Measurements from ENCODE around the gene RASL12.

Gene RASL12

DNA sequence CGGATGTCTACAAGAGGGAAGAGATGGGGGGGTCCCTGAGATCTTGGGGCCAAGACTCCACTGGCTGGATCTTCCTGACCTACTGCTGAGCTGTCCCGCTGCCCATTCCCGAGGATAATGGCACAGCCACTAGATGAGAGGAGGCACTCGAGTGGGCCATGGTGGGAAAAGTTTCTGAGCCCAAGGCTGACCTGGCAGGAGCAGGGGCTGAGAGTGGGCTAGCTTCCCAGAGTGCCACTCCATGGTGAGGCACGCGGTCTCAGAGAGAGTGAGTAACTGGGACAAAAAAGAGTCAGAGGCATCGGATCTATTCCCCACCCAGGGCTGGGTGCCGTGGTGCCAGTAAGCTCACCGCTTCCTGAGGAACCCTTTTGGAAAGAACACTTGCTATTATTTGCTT lies 11.7 kb downstream of the RASL12 start:
- no peaks in the 10 kb centered on the region for H3K9me3 ChIP-seq (ENCODE audit: control insufficient read depth, low read length)
- DNase-seq = no peak
- H3K27ac ChIP-seq (ENCODE audit: insufficient read depth, low read length, poor library complexity, severe bottlenecking) = no peak overlapping the region
- no peaks in the 10 kb centered on the region for H3K4me1 ChIP-seq (ENCODE audit: control insufficient read depth, insufficient read depth, low read length, poor library complexity, severe bottlenecking)
- no peaks in the 10 kb centered on the region for H3K27me3 ChIP-seq (replicated peaks; ENCODE audit: control insufficient read depth, insufficient read depth, low read length, poor library complexity, severe bottlenecking)
- H3K4me3 ChIP-seq (ENCODE audit: insufficient read depth, low read depth, low read length, poor library complexity, severe bottlenecking) = no peak overlapping the region
- H3K36me3 ChIP-seq (ENCODE audit: control insufficient read depth, insufficient read depth, low read length) = no peaks in the 10 kb centered on the region

DNA sequence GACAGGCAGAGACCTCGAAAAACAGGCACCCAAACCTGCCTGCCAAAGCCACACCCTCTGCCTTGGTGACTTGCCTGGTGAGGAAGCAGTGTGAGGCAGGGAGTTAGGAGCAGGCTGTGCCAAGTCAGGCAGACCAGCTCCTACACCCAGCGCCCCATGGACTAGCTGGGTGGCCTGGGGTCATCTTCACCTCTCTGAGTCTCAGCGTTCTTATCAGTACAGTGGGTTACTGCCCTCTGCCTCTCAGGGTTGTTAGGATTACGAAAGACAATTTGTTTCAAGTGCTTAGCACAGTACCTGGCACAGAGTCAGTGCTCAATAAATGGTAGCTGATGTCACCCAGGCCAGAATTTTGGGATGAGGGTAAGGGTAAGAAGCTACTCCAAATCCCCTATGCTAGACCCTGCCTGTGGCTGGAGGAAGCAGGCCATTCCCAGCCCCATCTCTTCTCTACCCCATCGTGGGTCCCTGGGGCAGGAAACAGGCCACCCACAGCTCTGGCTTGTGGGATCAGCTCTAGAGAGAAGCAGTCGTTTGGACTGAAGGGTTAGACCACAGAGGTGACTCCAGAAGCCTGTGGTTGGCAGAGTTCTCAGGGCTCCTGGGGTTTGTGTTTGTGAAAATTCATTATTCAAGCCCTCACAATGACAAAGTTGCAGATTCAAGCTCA lies 12.5 kb downstream of the RASL12 start:
- no peak for DNase-seq
- H3K27ac ChIP-seq (ENCODE audit: insufficient read depth, low read length, poor library complexity, severe bottlenecking) = no peak overlapping the region
- no peaks in the 10 kb centered on the region for H3K36me3 ChIP-seq (ENCODE audit: control insufficient read depth, insufficient read depth, low read length)
- no peaks in the 10 kb centered on the region for H3K9me3 ChIP-seq (ENCODE audit: control insufficient read depth, low read length)
- no peak overlapping the region for H3K4me3 ChIP-seq (ENCODE audit: insufficient read depth, low read depth, low read length, poor library complexity, severe bottlenecking)
- no peaks in the 10 kb centered on the region for H3K27me3 ChIP-seq (replicated peaks; ENCODE audit: control insufficient read depth, insufficient read depth, low read length, poor library complexity, severe bottlenecking)
- H3K4me1 ChIP-seq (ENCODE audit: control insufficient read depth, insufficient read depth, low read length, poor library complexity, severe bottlenecking) = no peaks in the 10 kb centered on the region

DNA sequence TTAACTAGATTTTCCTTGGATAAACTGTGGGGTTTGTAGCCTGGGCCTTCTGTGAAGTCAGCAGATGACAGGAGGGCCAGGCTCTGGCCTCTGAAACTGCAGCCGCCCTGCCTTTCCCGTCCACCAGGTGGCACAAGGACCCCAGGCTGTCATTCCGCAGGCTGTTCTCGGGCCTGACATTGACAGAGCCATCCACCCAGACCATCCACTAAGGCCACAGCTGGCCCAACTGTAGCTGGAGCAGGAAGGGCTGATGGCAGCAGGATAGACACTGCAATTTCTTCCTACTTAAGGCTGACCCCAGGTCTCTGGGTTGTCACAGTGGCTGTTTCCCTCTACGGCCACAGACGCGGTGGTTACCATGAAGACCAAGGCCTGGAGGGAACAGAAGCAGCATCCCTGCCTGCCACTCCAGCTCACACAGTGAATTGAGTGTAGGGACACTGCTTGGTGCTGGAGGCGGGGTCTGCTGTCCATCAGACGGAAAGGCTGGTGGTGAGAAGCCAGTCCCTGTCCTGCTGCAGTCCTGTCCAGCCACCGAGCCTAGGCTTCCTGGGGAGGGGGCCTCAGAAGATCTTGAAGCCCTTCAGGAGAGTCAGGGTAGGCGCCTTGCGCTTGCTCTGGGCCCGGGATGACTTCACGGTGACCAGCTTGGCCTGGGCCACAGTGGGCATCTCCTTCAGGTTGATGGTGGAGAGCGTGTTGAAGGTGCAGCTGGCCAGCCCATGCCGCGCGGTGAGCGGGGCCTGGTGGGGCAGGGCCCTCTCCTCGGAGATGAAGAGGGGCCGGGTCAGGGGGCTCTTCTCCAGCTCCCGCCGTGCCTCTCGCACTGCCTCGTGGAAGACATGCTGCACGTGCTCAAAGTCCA lies 13.2 kb downstream of the RASL12 start:
- H3K36me3 ChIP-seq (ENCODE audit: control insufficient read depth, insufficient read depth, low read length) = no peaks in the 10 kb centered on the region
- peak in 1 of 3 donors; percentile 15 for DNase-seq
- H3K9me3 ChIP-seq (ENCODE audit: control insufficient read depth, low read length) = no peaks in the 10 kb centered on the region
- no peak overlapping the region for H3K27ac ChIP-seq (ENCODE audit: insufficient read depth, low read length, poor library complexity, severe bottlenecking)
- H3K4me1 ChIP-seq (ENCODE audit: control insufficient read depth, insufficient read depth, low read length, poor library complexity, severe bottlenecking) = peaks cover 4% of the 10 kb centered on the region
- H3K4me3 ChIP-seq (ENCODE audit: insufficient read depth, low read depth, low read length, poor library complexity, severe bottlenecking) = no peak overlapping the region
- H3K27me3 ChIP-seq (replicated peaks; ENCODE audit: control insufficient read depth, insufficient read depth, low read length, poor library complexity, severe bottlenecking) = no peaks in the 10 kb centered on the region

DNA sequence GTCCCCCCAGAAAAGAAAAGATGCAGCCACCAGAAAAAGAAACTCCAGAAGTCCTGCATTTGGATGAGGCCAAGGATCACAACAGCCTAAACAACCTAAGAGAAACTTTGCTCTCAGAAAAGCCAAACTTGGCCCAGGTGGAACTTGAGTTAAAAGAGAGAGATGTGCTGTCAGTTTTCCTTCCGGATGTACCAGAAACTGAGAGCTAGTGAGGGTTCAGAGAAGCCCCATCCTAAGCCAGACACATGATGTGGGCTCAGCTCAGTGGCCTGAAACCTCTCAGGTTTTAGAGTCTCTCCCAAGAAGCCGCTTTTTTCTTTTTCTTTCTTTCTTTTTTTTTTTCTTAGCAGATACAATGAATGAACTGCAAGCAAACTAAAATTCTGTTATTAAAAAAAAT lies 14.8 kb downstream of the RASL12 start:
- no peak overlapping the region for H3K4me3 ChIP-seq (ENCODE audit: insufficient read depth, low read depth, low read length, poor library complexity, severe bottlenecking)
- H3K36me3 ChIP-seq (ENCODE audit: control insufficient read depth, insufficient read depth, low read length) = no peaks in the 10 kb centered on the region
- no peaks in the 10 kb centered on the region for H3K27me3 ChIP-seq (replicated peaks; ENCODE audit: control insufficient read depth, insufficient read depth, low read length, poor library complexity, severe bottlenecking)
- H3K9me3 ChIP-seq (ENCODE audit: control insufficient read depth, low read length) = no peaks in the 10 kb centered on the region
- peaks cover 11% of the 10 kb centered on the region for H3K4me1 ChIP-seq (ENCODE audit: control insufficient read depth, insufficient read depth, low read length, poor library complexity, severe bottlenecking)
- H3K27ac ChIP-seq (ENCODE audit: insufficient read depth, low read length, poor library complexity, severe bottlenecking) = no peak overlapping the region
- no peak for DNase-seq

DNA sequence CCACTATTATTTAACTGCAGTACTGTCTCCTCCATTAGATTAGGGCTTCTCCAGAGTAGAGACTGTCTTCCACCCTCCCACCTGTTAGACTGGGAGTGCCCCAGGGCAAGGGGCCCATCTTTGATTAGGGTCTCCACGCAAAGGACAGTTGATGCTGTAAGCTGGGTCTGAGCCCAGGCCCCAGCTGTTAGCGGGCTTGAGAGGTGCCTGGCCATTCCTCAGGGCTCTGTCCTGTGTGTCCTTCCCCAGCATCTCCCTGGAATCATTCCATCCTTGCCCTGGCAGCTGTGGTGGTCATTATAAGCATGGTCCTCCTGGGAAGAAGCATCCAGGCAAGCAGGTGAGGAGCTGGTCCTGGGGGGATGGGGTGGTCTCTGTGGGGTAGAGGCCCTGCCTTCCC lies 16.5 kb downstream of the RASL12 start:
- Histone ChIP-seq H3K36me3 (ENCODE audit: control insufficient read depth, insufficient read depth, low read length) (no peaks in the 10 kb centered on the region), H3K9me3 (ENCODE audit: control insufficient read depth, low read length) (no peaks in the 10 kb centered on the region), H3K4me1 (ENCODE audit: control insufficient read depth, insufficient read depth, low read length, poor library complexity, severe bottlenecking) (peaks cover 11% of the 10 kb centered on the region), H3K27ac (ENCODE audit: insufficient read depth, low read length, poor library complexity, severe bottlenecking) (no peak overlapping the region), H3K27me3 (replicated peaks; ENCODE audit: control insufficient read depth, insufficient read depth, low read length, poor library complexity, severe bottlenecking) (no peaks in the 10 kb centered on the region), H3K4me3 (ENCODE audit: insufficient read depth, low read depth, low read length, poor library complexity, severe bottlenecking) (no peak overlapping the region)
- DNase-seq = no peak

DNA sequence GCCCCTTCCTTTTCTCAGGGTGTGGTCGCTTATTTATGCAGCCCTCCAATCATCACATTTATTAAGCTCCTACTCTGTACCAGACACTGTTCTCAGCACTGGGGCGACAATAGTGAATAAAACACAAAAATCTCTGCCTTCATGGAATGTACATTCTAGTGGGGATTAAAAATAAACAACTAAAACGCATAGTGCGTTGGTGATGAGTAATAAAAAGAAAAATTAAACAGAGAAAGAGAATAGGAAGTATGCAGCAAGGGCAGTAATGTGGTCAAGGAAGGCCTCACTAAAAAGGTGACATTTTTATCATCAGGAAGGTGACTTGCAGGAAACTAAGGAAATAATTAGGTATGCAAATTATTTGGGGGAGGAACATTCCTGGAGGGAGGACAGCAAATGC lies 17.5 kb downstream of the RASL12 start:
- H3K27me3 ChIP-seq (replicated peaks; ENCODE audit: control insufficient read depth, insufficient read depth, low read length, poor library complexity, severe bottlenecking) = no peaks in the 10 kb centered on the region
- H3K4me1 ChIP-seq (ENCODE audit: control insufficient read depth, insufficient read depth, low read length, poor library complexity, severe bottlenecking) = peaks cover 11% of the 10 kb centered on the region
- no peaks in the 10 kb centered on the region for H3K9me3 ChIP-seq (ENCODE audit: control insufficient read depth, low read length)
- H3K36me3 ChIP-seq (ENCODE audit: control insufficient read depth, insufficient read depth, low read length) = no peaks in the 10 kb centered on the region
- H3K27ac ChIP-seq (ENCODE audit: insufficient read depth, low read length, poor library complexity, severe bottlenecking) = no peak overlapping the region
- no peak for DNase-seq
- H3K4me3 ChIP-seq (ENCODE audit: insufficient read depth, low read depth, low read length, poor library complexity, severe bottlenecking) = no peak overlapping the region

DNA sequence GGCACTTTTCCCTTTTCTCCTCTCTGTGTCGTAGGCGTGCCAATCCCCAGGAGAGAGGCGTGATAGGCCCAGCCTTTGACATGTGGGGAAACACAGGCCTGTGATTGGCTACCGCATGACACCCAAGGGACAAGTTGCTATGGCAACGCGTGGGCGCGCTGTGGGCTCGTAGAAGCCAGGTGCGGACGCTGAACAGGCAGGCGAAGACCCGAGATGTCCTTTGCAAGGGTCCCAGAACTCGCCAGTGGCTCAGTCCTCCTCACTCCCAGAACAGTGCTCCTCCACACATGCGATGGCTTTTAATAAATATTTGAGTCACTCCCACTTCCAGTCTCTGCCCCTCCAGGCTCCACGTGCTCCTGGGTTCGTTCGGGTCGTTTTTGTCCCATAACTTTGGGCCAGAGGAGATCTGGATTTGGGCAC lies 18.4 kb downstream of the RASL12 start:
- H3K4me1 ChIP-seq (ENCODE audit: control insufficient read depth, insufficient read depth, low read length, poor library complexity, severe bottlenecking) = peaks cover 11% of the 10 kb centered on the region
- no peaks in the 10 kb centered on the region for H3K36me3 ChIP-seq (ENCODE audit: control insufficient read depth, insufficient read depth, low read length)
- peak overlapping the region; percentile 44 for H3K4me3 ChIP-seq (ENCODE audit: insufficient read depth, low read depth, low read length, poor library complexity, severe bottlenecking)
- peak; percentile 69 to 81 (median 75) for DNase-seq
- no peak overlapping the region for H3K27ac ChIP-seq (ENCODE audit: insufficient read depth, low read length, poor library complexity, severe bottlenecking)
- H3K9me3 ChIP-seq (ENCODE audit: control insufficient read depth, low read length) = no peaks in the 10 kb centered on the region
- no peaks in the 10 kb centered on the region for H3K27me3 ChIP-seq (replicated peaks; ENCODE audit: control insufficient read depth, insufficient read depth, low read length, poor library complexity, severe bottlenecking)

DNA sequence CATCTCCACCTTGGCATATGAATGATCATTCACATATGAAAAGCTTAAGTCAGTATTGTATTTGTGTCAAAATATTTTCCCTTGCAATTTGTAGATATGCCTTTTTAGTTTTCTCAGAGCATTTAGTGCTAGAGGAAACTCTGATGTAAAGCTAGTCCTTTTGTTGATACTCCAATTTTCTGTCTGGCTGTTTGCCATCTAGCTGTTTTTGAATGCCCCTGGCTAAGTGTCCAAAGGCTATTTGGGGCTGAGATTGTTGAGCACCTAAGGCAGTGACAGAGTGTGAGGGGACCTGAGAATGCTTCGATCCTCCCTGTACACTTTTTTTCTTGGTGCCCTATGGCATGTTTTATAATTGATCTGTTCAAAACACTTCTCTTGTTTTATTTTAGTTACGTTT lies 19.6 kb downstream of the RASL12 start:
- no peaks in the 10 kb centered on the region for H3K36me3 ChIP-seq (ENCODE audit: control insufficient read depth, insufficient read depth, low read length)

DNA sequence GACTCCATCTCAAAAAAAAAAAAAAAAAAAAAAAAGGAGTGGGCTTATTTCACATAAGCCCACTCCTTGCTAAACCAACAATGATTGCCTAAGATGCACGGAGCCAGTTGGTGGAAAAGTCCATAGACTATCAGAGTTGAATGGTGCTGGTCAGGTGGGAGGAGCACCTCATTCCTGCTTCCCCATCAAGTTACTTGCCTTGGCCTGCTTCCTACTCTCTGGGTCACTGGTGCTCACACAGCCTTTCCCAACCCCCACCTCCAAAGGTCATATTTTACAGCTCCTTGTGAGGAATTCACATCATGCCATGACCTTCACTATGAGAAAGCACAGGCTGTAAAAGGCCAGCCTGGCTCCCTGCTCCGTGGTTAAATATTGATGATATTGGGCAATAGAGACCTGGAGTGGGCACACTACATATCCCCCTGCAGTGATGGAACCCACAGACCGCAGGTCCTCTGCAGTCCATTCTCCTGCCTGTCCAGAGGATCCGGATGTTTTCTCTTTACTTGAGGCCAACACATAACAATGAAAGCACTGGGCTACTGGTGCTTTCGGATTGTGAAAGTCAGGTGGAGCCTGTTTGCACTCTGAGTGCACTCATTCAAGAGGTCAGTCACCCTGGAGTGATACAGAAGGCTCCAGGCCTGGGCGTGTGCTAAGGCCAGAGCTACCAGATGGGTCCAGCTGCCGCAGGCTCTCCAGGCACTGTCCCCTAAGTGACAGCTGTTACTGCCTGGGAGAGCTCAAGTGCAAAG lies 22.9 kb downstream of the RASL12 start, which contains the start of gene SLC51B:
Gene SLC51B (plus strand): TSS at position 664 of the 758 bp plus-strand sequence. CDS start 4,618 bp downstream, outside the sequence.
- no peaks in the 10 kb centered on the region for H3K9me3 ChIP-seq (ENCODE audit: control insufficient read depth, low read length)
- no peak within 1 kb of the TSS for H3K27ac ChIP-seq (ENCODE audit: insufficient read depth, low read length, poor library complexity, severe bottlenecking)
- peaks cover 10% of the 10 kb centered on the region for H3K4me1 ChIP-seq (ENCODE audit: control insufficient read depth, insufficient read depth, low read length, poor library complexity, severe bottlenecking)
- no peak within 1 kb of the TSS for H3K4me3 ChIP-seq (ENCODE audit: insufficient read depth, low read depth, low read length, poor library complexity, severe bottlenecking)
- H3K36me3 ChIP-seq (ENCODE audit: control insufficient read depth, insufficient read depth, low read length) = no peaks in the 10 kb centered on the region
- DNase-seq = no peak
- H3K27me3 ChIP-seq (replicated peaks; ENCODE audit: control insufficient read depth, insufficient read depth, low read length, poor library complexity, severe bottlenecking) = no peaks in the 10 kb centered on the region

More for the DNA sequence above, 19.6 kb downstream of the RASL12 start:
- H3K27me3 ChIP-seq (replicated peaks; ENCODE audit: control insufficient read depth, insufficient read depth, low read length, poor library complexity, severe bottlenecking) = no peaks in the 10 kb centered on the region
- no peak overlapping the region for H3K27ac ChIP-seq (ENCODE audit: insufficient read depth, low read length, poor library complexity, severe bottlenecking)
- peaks cover 11% of the 10 kb centered on the region for H3K4me1 ChIP-seq (ENCODE audit: control insufficient read depth, insufficient read depth, low read length, poor library complexity, severe bottlenecking)
- DNase-seq = no peak
- no peak overlapping the region for H3K4me3 ChIP-seq (ENCODE audit: insufficient read depth, low read depth, low read length, poor library complexity, severe bottlenecking)
- H3K9me3 ChIP-seq (ENCODE audit: control insufficient read depth, low read length) = no peaks in the 10 kb centered on the region

Measured in effector memory CD4-positive, alpha-beta T cell (primary cell).